Mucosa of rectum (tissue), 2 donors: ENCODE measurements around the gene PGAM1.

ENCODE experiments used
- H3K27ac ChIP-seq, 2 donors: one replicate each; pipeline ENCODE4 v1.7.0; 2013; ENCODE audit warnings: inconsistent platforms in 2 of 2, low read depth in 2 of 2, low read length in 2 of 2
- H3K27me3 ChIP-seq, 2 donors: one replicate each; pipeline ENCODE4 v1.7.0; 2013; ENCODE audit warnings: low read length in 2 of 2; ENCODE audit not compliant: control insufficient read depth in 2 of 2, insufficient read depth in 2 of 2
- H3K36me3 ChIP-seq, 2 donors: one replicate each; pipeline ENCODE4 v1.7.0; 2013; ENCODE audit warnings: low read length in 2 of 2; ENCODE audit not compliant: control insufficient read depth in 2 of 2, insufficient read depth in 2 of 2
- H3K4me1 ChIP-seq, 2 donors: one replicate each; pipeline ENCODE4 v1.7.0; 2013; ENCODE audit warnings: low read length in 2 of 2, mild to moderate bottlenecking in 1 of 2; ENCODE audit not compliant: control insufficient read depth in 2 of 2, insufficient read depth in 2 of 2
- H3K4me3 ChIP-seq, 2 donors: one replicate each; pipeline ENCODE4 v1.7.0; 2013; ENCODE audit warnings: low read length in 2 of 2
- H3K9ac ChIP-seq, 2 donors: one replicate each; pipeline ENCODE4 v1.7.0; 2013; ENCODE audit warnings: low read length in 2 of 2, low read depth in 1 of 2, mild to moderate bottlenecking in 1 of 2
- H3K9me3 ChIP-seq, 2 donors: one replicate each; pipeline ENCODE4 v1.7.0; 2013; ENCODE audit warnings: low read length in 2 of 2; ENCODE audit not compliant: control insufficient read depth in 2 of 2
- donor health status: healthy.
- donor health status: Normal muscosa, but diverticular disease.

The PGAM1 gene

DNA sequence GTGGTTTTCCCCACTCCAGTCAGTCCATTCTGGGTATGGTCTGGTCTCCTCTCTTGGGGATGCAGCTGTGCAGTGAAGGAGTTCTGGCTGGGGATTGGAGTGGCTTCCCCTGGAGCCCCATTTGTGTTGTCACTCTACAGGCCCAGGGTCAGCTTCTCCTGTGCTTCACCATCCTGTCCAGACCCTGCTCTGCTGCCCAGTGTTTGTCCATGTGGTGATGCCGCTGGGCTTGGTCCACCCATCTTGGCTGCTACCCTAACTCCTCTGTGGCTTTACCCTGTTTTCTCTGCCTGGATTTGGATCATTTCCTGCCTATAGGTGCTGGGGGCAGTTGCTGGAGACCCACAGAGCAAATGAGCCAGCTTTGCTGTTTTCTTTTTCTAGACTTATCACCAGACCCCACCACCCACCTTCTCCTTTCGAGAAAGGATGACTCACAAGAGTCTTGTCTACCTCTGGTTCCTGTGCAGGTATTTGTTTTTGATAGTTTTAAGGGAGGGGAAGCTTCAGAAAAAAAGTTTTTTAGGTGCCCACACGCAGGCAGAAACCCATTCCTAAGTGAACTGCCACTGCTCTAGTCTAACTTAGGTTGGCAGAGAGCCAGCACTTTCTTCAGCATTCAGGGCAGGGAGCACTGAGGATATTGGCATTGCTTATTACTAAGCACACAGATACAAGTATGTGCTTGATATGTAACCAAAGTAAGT is 28.5 kb downstream of the PGAM1 start:
- H3K27ac ChIP-seq: no peak overlapping the region
- no peaks in the 10 kb centered on the region for H3K4me1 ChIP-seq
- H3K36me3 ChIP-seq: peaks cover 56 to 66% of the 10 kb centered on the region in 2 donors
- H3K27me3 ChIP-seq: no peaks in the 10 kb centered on the region
- H3K9ac ChIP-seq: no peak overlapping the region
- no peaks in the 10 kb centered on the region for H3K9me3 ChIP-seq
- H3K4me3 ChIP-seq: no peak overlapping the region

DNA sequence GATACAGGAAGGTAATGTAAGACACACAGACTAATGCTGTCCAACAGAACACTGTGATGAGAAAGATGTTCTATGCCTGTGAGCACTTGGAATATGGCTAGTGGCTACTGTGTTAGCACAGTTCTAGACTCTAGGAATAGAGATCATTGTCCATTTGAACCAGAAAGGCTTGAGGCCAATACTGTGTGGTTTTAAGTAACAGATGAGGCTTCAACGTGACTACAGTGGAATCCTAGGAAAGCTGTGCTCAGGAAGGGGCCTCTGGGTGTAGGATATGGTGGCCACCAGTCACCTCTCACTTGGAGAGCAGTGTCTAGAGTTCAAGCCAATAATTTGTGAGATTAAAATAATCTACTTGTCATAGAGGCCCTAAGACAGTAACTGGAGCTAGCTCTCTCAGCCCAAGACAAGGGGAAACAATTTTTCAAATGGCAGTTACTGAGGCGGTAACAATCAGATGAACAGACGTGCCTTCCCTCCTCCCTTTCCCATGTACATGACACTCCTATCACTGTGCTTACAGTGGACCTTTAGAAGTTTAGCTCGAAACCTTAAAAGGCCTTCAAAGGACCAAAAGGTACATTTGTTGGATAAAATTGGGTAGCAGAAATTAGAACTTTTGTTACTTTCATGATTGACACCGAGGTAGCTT is 30.2 kb downstream of the PGAM1 start:
- H3K4me1 ChIP-seq: no peaks in the 10 kb centered on the region
- H3K4me3 ChIP-seq: no peak overlapping the region
- no peaks in the 10 kb centered on the region for H3K27me3 ChIP-seq
- H3K9me3 ChIP-seq: no peaks in the 10 kb centered on the region
- H3K36me3 ChIP-seq: peaks cover 70 to 79% of the 10 kb centered on the region in 2 donors
- no peak overlapping the region for H3K27ac ChIP-seq
- no peak overlapping the region for H3K9ac ChIP-seq

- Histone ChIP-seq H3K36me3 (peaks cover 75 to 83% of the 10 kb centered on the region in 2 donors), H3K9ac (no peak overlapping the region), H3K4me1 (no peaks in the 10 kb centered on the region), H3K27me3 (no peaks in the 10 kb centered on the region), H3K4me3 (no peak overlapping the region), H3K9me3 (no peaks in the 10 kb centered on the region), H3K27ac (no peak overlapping the region)
Observed at GRCh38 chr10:97456686-97457065, 30.7 kb downstream of the PGAM1 start.

DNA sequence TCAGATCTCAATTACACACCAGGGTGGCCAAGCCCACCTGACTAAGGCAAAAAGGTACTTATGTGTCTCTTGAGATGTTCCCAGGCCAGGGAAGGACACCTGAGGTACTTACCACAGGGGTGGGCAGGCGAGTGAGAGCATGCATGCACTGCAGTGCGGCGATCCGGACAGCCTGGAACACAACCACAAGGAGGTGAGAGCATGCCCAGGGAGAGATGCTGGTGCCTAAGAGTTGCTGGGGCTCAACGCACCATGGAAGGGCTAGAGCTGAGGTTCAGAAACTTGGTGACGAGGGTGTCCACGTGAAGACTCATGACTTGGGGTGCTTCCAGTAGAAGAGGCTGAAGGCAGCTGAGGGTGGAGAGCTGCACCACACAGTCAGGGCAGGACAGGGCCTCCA is 33.1 kb downstream of the PGAM1 start:
- Histone ChIP-seq H3K27ac (no peak overlapping the region), H3K4me3 (no peak overlapping the region), H3K4me1 (peaks cover 0 to 2% of the 10 kb centered on the region in 2 donors), H3K27me3 (no peaks in the 10 kb centered on the region), H3K36me3 (peaks cover 81 to 83% of the 10 kb centered on the region in 2 donors), H3K9ac (no peak overlapping the region), H3K9me3 (no peaks in the 10 kb centered on the region)

DNA sequence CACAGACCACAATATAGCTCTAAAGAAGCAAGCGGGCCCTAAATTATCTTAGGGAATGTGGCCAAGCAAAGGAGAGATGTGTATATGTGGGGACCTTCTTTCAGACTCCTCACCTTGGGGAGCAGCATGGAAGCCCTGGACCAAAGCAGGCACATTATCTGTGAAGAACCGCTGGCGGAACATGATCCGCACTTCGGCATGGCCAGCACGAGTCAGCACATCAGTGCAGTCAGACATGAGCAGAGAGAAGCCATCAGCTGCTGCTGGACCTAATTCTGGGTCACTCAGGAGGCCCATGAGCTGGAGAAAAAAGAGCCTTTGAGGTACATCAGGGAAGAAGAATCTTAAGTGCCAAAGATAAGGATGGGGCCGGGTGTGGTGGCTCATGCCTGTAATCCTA is 33.9 kb downstream of the PGAM1 start:
- peaks cover 78 to 84% of the 10 kb centered on the region in 2 donors for H3K36me3 ChIP-seq
- peaks cover 0 to 2% of the 10 kb centered on the region in 2 donors for H3K4me1 ChIP-seq
- no peak overlapping the region for H3K9ac ChIP-seq
- H3K27me3 ChIP-seq: no peaks in the 10 kb centered on the region
- no peaks in the 10 kb centered on the region for H3K9me3 ChIP-seq
- no peak overlapping the region for H3K27ac ChIP-seq
- H3K4me3 ChIP-seq: no peak overlapping the region

- H3K9ac ChIP-seq: no peak overlapping the region
- no peaks in the 10 kb centered on the region for H3K9me3 ChIP-seq
- no peak overlapping the region for H3K4me3 ChIP-seq
- H3K27me3 ChIP-seq: no peaks in the 10 kb centered on the region
- H3K27ac ChIP-seq: no peak overlapping the region
- H3K36me3 ChIP-seq: peaks cover 78 to 82% of the 10 kb centered on the region in 2 donors
- peaks cover 0 to 2% of the 10 kb centered on the region in 2 donors for H3K4me1 ChIP-seq
Observed at GRCh38 chr10:97462309-97462708, 36.3 kb downstream of the PGAM1 start.

GRCh38 chr10:97463363-97464132 is 37.6 kb downstream of the PGAM1 start:
- H3K9ac ChIP-seq: no peak overlapping the region
- H3K36me3 ChIP-seq: peaks cover 81 to 83% of the 10 kb centered on the region in 2 donors

DNA sequence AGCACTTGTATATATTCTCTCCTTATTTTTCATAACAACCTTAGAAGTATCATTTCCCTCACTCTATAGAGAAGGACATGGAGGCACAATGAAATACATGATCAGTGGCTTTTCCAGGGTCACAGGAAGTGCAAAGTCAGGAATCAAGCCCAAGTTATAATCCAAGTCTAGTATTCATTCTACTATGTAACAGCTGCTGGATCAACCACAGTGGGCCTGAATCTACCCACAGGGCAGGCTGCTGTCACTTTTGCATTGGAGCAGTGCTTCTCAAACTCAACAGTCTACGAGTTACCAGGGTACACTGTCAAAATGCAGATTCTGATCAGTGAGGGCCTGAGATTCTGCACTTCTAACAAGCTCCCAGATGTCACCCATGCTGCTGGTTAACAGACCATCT is 38.2 kb downstream of the PGAM1 start:
- peaks cover 0 to 2% of the 10 kb centered on the region in 2 donors for H3K4me1 ChIP-seq
- H3K27me3 ChIP-seq: no peaks in the 10 kb centered on the region
- no peaks in the 10 kb centered on the region for H3K9me3 ChIP-seq
- H3K4me3 ChIP-seq: no peak overlapping the region
- peaks cover 80 to 81% of the 10 kb centered on the region in 2 donors for H3K36me3 ChIP-seq
- no peak overlapping the region for H3K9ac ChIP-seq
- no peak overlapping the region for H3K27ac ChIP-seq

More at GRCh38 chr10:97463363-97464132, 37.6 kb downstream of the PGAM1 start:
- Histone ChIP-seq H3K9me3 (no peaks in the 10 kb centered on the region), H3K4me1 (peaks cover 0 to 2% of the 10 kb centered on the region in 2 donors), H3K27me3 (no peaks in the 10 kb centered on the region), H3K27ac (no peak overlapping the region), H3K4me3 (no peak overlapping the region)

- Histone ChIP-seq H3K27me3 (no peaks in the 10 kb centered on the region), H3K4me3 (no peak overlapping the region), H3K36me3 (peaks cover 79 to 80% of the 10 kb centered on the region in 2 donors), H3K27ac (no peak overlapping the region), H3K9ac (no peak overlapping the region), H3K4me1 (peaks cover 0 to 2% of the 10 kb centered on the region in 2 donors), H3K9me3 (no peaks in the 10 kb centered on the region)
Observed at GRCh38 chr10:97465982-97466381, 40.0 kb downstream of the PGAM1 start.

DNA sequence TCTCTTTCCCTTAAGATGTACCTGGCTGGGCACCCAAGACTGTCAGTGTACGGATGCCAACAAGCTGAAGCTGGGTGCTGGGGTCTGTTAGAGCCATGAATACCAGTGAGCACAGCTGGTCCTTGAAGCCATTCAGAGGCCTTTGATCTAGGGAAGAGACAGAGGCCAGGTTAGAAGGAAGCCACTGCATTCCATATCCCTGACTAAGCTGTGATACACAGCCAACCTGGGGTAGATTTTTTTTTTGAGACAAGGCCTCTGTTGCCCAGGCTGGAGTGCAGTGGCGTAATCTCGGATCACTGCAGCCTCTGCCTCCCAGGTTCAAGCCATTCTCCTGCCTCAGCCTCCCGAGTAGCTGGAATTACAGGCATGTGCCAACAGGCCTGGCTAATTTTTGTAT is 40.8 kb downstream of the PGAM1 start:
- Histone ChIP-seq H3K9ac (no peak overlapping the region), H3K9me3 (no peaks in the 10 kb centered on the region), H3K36me3 (peaks cover 73 to 79% of the 10 kb centered on the region in 2 donors), H3K27ac (no peak overlapping the region), H3K4me1 (peaks cover 0 to 2% of the 10 kb centered on the region in 2 donors), H3K4me3 (no peak overlapping the region), H3K27me3 (no peaks in the 10 kb centered on the region)
